ENCODE results near the gene SLC26A1.

The SLC26A1 gene, protein sequence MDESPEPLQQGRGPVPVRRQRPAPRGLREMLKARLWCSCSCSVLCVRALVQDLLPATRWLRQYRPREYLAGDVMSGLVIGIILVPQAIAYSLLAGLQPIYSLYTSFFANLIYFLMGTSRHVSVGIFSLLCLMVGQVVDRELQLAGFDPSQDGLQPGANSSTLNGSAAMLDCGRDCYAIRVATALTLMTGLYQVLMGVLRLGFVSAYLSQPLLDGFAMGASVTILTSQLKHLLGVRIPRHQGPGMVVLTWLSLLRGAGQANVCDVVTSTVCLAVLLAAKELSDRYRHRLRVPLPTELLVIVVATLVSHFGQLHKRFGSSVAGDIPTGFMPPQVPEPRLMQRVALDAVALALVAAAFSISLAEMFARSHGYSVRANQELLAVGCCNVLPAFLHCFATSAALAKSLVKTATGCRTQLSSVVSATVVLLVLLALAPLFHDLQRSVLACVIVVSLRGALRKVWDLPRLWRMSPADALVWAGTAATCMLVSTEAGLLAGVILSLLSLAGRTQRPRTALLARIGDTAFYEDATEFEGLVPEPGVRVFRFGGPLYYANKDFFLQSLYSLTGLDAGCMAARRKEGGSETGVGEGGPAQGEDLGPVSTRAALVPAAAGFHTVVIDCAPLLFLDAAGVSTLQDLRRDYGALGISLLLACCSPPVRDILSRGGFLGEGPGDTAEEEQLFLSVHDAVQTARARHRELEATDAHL

DNA sequence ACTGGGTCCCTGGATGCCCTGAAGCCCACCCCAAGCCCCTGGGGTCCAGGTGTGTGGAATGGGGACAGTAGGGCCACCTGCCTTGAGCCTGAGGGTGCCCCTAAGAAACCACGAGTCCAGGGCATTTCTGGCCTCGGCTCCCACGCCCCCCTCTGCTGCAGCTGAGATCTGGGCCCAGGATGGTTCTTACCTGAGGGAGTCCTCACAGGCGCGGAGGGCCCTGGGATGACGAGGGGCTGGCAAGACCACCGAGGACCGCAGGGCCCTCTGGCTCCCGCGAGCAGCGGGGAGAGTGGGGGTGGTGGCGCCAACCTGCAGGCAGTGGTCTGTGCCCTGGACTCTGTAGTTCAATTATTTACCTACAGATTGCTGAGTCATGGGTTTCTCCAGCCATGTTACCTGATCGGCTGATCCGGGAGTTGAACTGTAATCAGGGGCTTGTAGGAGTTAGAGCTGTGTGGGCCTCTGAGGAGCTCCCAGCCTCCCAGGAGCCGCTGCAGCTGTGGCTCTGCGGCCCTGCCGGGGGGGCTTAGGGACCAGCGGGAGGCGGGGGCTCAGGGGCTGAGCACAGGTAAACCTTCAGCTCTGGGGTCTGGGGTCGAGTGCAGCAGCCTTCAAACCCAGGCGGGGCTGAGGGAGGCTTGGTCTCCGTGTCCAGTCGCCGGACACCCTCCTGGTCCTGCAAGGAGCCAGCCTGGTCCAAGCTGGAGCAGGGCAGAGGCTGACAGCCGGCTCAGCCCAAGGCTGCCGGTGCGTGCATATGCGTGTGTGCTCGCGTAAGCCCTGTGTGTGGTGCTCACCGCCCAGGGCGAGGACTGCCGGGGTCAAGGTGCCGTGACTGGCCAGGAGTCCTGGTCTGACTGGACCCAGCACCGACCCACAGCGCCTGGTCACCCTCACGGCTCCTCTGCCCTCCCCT is at the start of gene SLC26A1:
Gene SLC26A1 (minus strand): TSS at position 294 of the 919 bp plus-strand sequence. CDS start 1,701 bp downstream, outside the sequence.
- Histone ChIP-seq H3K36me3 (peaks cover 14% of the 10 kb centered on the region), H3K4me3 (ENCODE audit: low read depth, low read length) (no peak within 1 kb of the TSS), H3K9me3 (ENCODE audit: severe bottlenecking) (no peaks in the 10 kb centered on the region), H3K27ac (peak within 1 kb of the TSS; percentile 77), H3K27me3 (ENCODE audit: insufficient read depth, low read depth, severe bottlenecking) (no peaks in the 10 kb centered on the region)
- DNase-seq = peak; percentile 65
- TF ChIP-seq, protein P1, sequence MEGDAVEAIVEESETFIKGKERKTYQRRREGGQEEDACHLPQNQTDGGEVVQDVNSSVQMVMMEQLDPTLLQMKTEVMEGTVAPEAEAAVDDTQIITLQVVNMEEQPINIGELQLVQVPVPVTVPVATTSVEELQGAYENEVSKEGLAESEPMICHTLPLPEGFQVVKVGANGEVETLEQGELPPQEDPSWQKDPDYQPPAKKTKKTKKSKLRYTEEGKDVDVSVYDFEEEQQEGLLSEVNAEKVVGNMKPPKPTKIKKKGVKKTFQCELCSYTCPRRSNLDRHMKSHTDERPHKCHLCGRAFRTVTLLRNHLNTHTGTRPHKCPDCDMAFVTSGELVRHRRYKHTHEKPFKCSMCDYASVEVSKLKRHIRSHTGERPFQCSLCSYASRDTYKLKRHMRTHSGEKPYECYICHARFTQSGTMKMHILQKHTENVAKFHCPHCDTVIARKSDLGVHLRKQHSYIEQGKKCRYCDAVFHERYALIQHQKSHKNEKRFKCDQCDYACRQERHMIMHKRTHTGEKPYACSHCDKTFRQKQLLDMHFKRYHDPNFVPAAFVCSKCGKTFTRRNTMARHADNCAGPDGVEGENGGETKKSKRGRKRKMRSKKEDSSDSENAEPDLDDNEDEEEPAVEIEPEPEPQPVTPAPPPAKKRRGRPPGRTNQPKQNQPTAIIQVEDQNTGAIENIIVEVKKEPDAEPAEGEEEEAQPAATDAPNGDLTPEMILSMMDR (IDR thresholded peaks at IDR 0.05; ENCODE audit: low read depth, low read length) = peak; percentile 13; the same call in 1 of the 2 replicates

DNA sequence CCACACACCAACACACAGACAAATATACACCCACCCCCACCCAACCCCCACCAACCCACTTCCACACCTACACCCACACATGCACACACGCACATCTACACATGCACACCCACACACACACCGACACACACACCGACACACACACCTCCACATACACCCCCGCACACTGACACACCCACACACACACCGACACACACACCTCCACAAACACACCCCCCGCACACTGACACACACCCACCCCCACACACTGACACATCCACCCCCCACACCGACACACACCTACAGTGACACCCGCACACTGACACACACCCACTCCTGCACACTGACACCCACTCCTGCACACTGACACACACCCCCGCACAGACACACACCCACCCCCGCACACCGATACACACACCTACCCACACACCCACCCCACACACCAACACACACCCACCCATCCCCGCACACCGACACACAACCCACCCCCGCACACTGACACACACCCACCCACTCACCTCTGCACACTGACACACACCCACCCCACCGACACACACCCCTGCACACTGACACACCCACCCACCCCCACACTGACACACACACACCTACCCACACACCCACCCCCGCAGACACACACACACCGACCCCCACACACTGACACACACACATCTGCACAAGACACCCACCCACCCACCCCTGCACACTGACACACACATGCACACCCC is 49.3 kb upstream of the SLC26A1 start:
- Histone ChIP-seq H3K4me3 (ENCODE audit: low read depth, low read length) (no peak overlapping the region), H3K36me3 (no peaks in the 10 kb centered on the region), H3K9me3 (ENCODE audit: severe bottlenecking) (no peaks in the 10 kb centered on the region), H3K27me3 (ENCODE audit: insufficient read depth, low read depth, severe bottlenecking) (peaks cover 12% of the 10 kb centered on the region), H3K27ac (no peak overlapping the region)
- TF ChIP-seq, protein P1 (IDR thresholded peaks at IDR 0.05; ENCODE audit: low read depth, low read length) = no peak
- no peak for DNase-seq

DNA sequence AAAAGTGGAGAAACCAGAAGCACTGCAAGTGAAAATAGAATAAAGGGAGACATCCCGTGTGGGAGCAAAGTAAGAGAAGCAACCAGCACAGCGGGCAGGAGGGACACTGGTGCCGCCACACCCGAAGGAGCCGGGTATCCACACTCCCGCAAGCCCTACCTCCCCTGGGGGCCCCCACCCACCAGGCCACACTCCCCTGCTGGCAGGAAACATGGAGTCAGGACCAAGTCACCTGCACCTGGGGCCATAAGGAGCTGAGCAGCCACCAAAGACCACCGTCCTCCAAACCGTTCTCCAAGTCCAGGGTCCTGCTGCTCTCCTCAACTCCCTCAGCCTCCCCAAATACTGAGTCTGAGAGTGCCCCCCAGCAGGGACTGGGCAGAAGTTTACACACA is 48.7 kb upstream of the SLC26A1 start:
- H3K27ac ChIP-seq = no peak overlapping the region
- TF ChIP-seq, protein P1 (IDR thresholded peaks at IDR 0.05; ENCODE audit: low read depth, low read length) = no peak
- no peaks in the 10 kb centered on the region for H3K36me3 ChIP-seq
- DNase-seq = no peak
- H3K4me3 ChIP-seq (ENCODE audit: low read depth, low read length) = no peak overlapping the region
- H3K9me3 ChIP-seq (ENCODE audit: severe bottlenecking) = no peaks in the 10 kb centered on the region
- H3K27me3 ChIP-seq (ENCODE audit: insufficient read depth, low read depth, severe bottlenecking) = peaks cover 7% of the 10 kb centered on the region

DNA sequence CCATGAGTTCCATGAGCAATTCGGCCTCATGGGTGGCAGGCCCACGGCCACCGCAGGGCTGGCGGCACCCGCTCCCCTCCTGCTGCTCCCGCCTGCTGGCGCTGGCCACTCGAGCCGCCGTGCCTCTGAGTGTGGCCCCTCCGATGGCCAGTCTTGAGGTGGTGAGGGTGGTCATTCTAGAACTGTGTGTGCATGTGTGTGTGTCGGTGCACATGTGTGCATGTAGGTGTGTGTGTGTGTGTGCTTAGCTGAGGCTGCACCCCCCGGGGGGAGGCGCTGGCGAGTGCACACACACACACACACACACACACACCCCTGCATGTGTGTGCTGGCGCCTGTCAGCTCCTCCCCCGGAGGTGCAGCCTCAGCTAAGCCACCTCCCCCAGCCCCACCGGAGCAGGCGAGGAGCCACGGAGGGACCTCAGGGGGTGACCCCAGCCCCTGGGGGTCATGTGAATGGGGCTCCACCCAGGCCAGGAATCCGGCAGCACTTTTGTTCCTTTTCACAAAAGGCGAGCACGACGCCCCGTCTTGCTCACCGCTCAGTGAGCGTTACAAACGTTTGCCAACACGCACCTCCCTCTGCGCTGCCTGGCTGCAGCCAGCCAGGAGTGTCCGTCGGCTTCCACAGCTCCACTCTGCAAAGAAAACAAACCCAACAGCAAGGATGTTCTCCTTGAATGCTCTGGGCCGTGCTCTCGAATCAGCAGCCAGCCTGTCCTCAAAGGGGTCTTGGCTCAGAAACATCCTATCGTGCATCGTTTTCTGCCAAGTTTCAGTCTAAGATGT is 48.1 kb upstream of the SLC26A1 start:
- Histone ChIP-seq H3K27ac (no peak overlapping the region), H3K36me3 (no peaks in the 10 kb centered on the region), H3K9me3 (ENCODE audit: severe bottlenecking) (no peaks in the 10 kb centered on the region), H3K27me3 (ENCODE audit: insufficient read depth, low read depth, severe bottlenecking) (peaks cover 5% of the 10 kb centered on the region), H3K4me3 (ENCODE audit: low read depth, low read length) (no peak overlapping the region)
- no peak for DNase-seq
- TF ChIP-seq, protein P1 (IDR thresholded peaks at IDR 0.05; ENCODE audit: low read depth, low read length) = no peak

Measured in WERI-Rb-1 (cell line).